ENCODE results near the gene NMT1. TPM values are rescaled to one million over a fixed set of nuclear protein-coding genes. Genes with fewer than 3 reads are reported as not detected.

NMT1 gene
- total and polyA plus RNA-seq, 2 of the 13 experiments (the other 11 are each of a cell fraction or from before 2014, with no cell fraction given) = 75.7 to 142 TPM

DNA sequence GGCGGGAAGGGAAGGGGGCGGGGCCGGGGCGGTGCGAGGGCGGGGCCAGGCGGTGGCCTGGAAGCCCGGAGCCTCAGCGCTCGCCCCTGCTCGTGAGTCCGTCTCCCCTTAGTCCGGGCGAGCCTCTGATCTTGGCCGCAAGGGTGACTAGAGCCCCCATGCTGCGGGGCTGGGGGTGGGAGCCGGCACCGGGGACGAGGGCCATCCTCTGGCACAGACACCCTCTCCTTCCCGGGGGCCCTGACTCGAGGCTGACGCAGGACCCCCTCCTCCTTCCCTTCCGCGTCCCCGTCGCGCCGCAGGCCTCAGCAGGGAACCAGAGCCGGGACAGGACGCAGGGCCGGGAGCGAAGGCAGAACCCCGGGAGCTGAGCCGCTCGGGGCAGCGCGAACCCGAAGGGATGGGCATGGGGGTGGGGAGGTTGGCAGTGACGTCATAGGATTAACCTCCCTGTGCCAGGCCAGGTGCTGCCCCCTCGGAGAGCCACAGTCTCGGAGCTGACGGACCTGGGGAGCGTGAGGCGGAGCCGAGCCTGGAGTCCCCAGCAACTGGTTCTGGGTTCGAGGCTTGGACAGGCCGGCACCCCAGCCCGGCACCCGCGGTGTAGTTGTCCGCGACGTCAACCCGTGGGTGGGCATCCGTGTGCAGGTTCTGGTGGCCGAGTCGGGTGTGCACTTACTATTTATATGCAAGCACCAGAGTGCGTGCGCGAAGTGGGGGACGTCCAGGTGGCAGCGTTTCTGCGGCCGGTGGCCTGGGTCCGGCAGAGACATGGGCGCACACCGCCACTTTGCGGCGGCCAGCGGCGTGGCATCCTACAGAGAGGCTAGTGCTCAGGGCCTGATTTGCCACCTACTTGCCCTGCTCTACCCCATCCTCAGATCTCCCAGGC, 71.7 kb downstream of the NMT1 start (continued):
- no peak for TF ChIP-seq ZNF784 (CRISPR knock-in tag; IDR thresholded peaks at IDR 0.05; ENCODE audit: borderline replicate concordance)
- no peak for TF ChIP-seq ZFP36 (IDR thresholded peaks at IDR 0.05; ENCODE audit: borderline replicate concordance, low read depth, low read length, partially characterized antibody)
- TF ChIP-seq NFKBIZ (CRISPR knock-in tag; IDR thresholded peaks at IDR 0.05) = 0 out of 2 replicates have a peak, but pooled peaks have one; percentile 8
- peak; percentile 70; the same call in 1 of the 2 replicates for TF ChIP-seq ZNF343 (CRISPR knock-in tag; IDR thresholded peaks at IDR 0.05)
- TF ChIP-seq ZSCAN22 (CRISPR knock-in tag; IDR thresholded peaks at IDR 0.05) = 0 out of 2 replicates have a peak, but pooled peaks have one; percentile 53
- TF ChIP-seq ZNF687 (CRISPR knock-in tag; IDR thresholded peaks at IDR 0.05) = peak; percentile 84
- TF ChIP-seq ATF1 (CRISPR knock-in tag; IDR thresholded peaks at IDR 0.05) = no peak
- TF ChIP-seq MATR3 (CRISPR knock-in tag; IDR thresholded peaks at IDR 0.05) = peak; percentile 94; the same call in 1 of the 2 replicates
- TF ChIP-seq, protein P1, sequence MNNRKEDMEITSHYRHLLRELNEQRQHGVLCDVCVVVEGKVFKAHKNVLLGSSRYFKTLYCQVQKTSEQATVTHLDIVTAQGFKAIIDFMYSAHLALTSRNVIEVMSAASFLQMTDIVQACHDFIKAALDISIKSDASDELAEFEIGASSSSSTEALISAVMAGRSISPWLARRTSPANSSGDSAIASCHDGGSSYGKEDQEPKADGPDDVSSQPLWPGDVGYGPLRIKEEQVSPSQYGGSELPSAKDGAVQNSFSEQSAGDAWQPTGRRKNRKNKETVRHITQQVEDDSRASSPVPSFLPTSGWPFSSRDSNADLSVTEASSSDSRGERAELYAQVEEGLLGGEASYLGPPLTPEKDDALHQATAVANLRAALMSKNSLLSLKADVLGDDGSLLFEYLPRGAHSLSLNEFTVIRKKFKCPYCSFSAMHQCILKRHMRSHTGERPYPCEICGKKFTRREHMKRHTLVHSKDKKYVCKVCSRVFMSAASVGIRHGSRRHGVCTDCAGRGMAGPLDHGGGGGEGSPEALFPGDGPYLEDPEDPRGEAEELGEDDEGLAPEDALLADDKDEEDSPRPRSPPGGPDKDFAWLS (CRISPR knock-in tag; IDR thresholded peaks at IDR 0.05; ENCODE audit: borderline replicate concordance) = 0 out of 2 replicates have a peak, but pooled peaks have one; percentile 80
- TF ChIP-seq ZNF207 (IDR thresholded peaks at IDR 0.05; ENCODE audit: borderline replicate concordance) = no peak
- TF ChIP-seq RBM22 (optimal IDR thresholded peaks at IDR 0.05; ENCODE audit: low read length) = no peak
- no peak for TF ChIP-seq MNT (IDR thresholded peaks at IDR 0.05)
- no peak for TF ChIP-seq ZNF12 (CRISPR knock-in tag; IDR thresholded peaks at IDR 0.05)

Data from HepG2 (cell line).